IMR-90 (cell line): ENCODE data around the gene ARF5. TPM values are rescaled to one million over a fixed set of nuclear protein-coding genes. Genes with fewer than 3 reads are reported as not detected.

Source experiments
- ATAC-seq: fragments of 200-7000 bp; cut with Tn5 transposase; 2 replicates; pipeline ENCODE4 v1.9.1; 2020; ENCODE audit warnings: low read depth, mild to moderate bottlenecking, moderate library complexity
- BruUV-seq: library from RNA; stranded (reverse); fragments of 400-500 nt; replicated peaks from 2 replicates; lab custom pipeline; 2021; lab: Mats Ljungman, UMichigan
- CTCF ChIA-PET: fragments of 300-600 bp; formaldehyde crosslinking; extraction: SDS; loops from one replicate; lab custom pipeline; 2021; ENCODE audit warnings: antibody characterized with exemption; lab: Yijun Ruan, JAX
- POLR2A ChIA-PET: fragments of 300-600 bp; sonication (Branson Sonifier 250); formaldehyde crosslinking; loops from one replicate; lab custom pipeline; 2022; ENCODE audit warnings: antibody characterized with exemption; ENCODE audit not compliant: unreplicated experiment; lab: Charles Lee
- DNase-seq: peaks from one replicate; pipeline ENCODE4 v3.0.0; 2013
- H2AFZ ChIP-seq: replicated peaks from 2 replicates; pipeline ENCODE3; 2013; ENCODE audit warnings: low read length, mild to moderate bottlenecking; ENCODE audit not compliant: poor library complexity
- H2AK5ac ChIP-seq: 2 replicates; pipeline ENCODE4 v1.6.1; 2013; ENCODE audit warnings: low read depth, low read length, inconsistent platforms
- H2AK9ac ChIP-seq: replicated peaks from 2 replicates; pipeline ENCODE3; 2013; ENCODE audit warnings: mild to moderate bottlenecking, low read depth, low read length, moderate library complexity; ENCODE audit not compliant: poor library complexity
- H2BK120ac ChIP-seq: 2 replicates; pipeline ENCODE4 v1.6.1; 2013; ENCODE audit warnings: low read depth, low read length, inconsistent platforms
- H2BK15ac ChIP-seq: 3 replicates; pipeline ENCODE4 v1.6.1; 2013; ENCODE audit warnings: low read depth, low read length, inconsistent platforms
- H2BK20ac ChIP-seq: 2 replicates; pipeline ENCODE4 v1.6.1; 2013; ENCODE audit warnings: low read depth, mild to moderate bottlenecking, inconsistent platforms, low read length, moderate library complexity
- H2BK5ac ChIP-seq: 2 replicates; pipeline ENCODE4 v1.6.1; 2013; ENCODE audit warnings: mild to moderate bottlenecking, low read depth, low read length, inconsistent platforms; ENCODE audit not compliant: poor library complexity, severe bottlenecking
- H3K14ac ChIP-seq: replicated peaks from 2 replicates; pipeline ENCODE4 v1.6.1; 2013; ENCODE audit warnings: low read depth, low read length, inconsistent platforms
- H3K18ac ChIP-seq: 2 replicates; pipeline ENCODE4 v1.6.1; 2013; ENCODE audit warnings: low read depth, low read length, control low read depth
- H3K23ac ChIP-seq: 2 replicates; pipeline ENCODE4 v1.6.1; 2013; ENCODE audit warnings: low read depth, low read length, inconsistent platforms
- H3K27ac ChIP-seq: 2 replicates; pipeline ENCODE4 v1.5.1; 2013; ENCODE audit warnings: mild to moderate bottlenecking, control low read depth, low read length; ENCODE audit not compliant: insufficient read depth
- H3K27me3 ChIP-seq: 2 replicates; pipeline ENCODE4 v1.6.1; 2013; ENCODE audit warnings: low read length; ENCODE audit not compliant: control insufficient read depth, insufficient read depth
- H3K36me3 ChIP-seq: 2 replicates; pipeline ENCODE4 v1.6.1; 2013; ENCODE audit warnings: low read length, mixed read lengths; ENCODE audit not compliant: control insufficient read depth, insufficient read depth
- H3K4ac ChIP-seq: 2 replicates; pipeline ENCODE4 v1.6.1; 2013; ENCODE audit warnings: low read depth, low read length, inconsistent platforms
- H3K4me1 ChIP-seq: 2 replicates; pipeline ENCODE4 v1.6.1; 2013; ENCODE audit warnings: low read length, mixed read lengths; ENCODE audit not compliant: control insufficient read depth, insufficient read depth
- H3K4me2 ChIP-seq: 2 replicates; pipeline ENCODE4 v1.6.1; 2013; ENCODE audit warnings: low read depth, mild to moderate bottlenecking, control low read depth, low read length, moderate library complexity
- H3K4me3 ChIP-seq: 2 replicates; pipeline ENCODE4 v1.5.1; 2013; ENCODE audit warnings: low read depth, mild to moderate bottlenecking, control low read depth, low read length, moderate library complexity; ENCODE audit not compliant: insufficient read depth
- H3K56ac ChIP-seq: 2 replicates; pipeline ENCODE4 v1.6.1; 2013; ENCODE audit warnings: low read length, inconsistent platforms; ENCODE audit not compliant: insufficient read depth; ENCODE audit errors: extremely low read depth
- H3K79me1 ChIP-seq, 2 experiments: 2 replicates each; pipeline ENCODE4 v1.6.1; 2013; ENCODE audit warnings: low read length in 2 of 2, inconsistent platforms in 1 of 2, low read depth in 1 of 2
- H3K9ac ChIP-seq: 2 replicates; pipeline ENCODE4 v1.6.1; 2013; ENCODE audit warnings: low read depth, low read length, control low read depth
- H3K9me1 ChIP-seq: 2 replicates; pipeline ENCODE4 v1.6.1; 2013; ENCODE audit warnings: low read length, inconsistent platforms; ENCODE audit not compliant: insufficient read depth
- H3K9me3 ChIP-seq: 2 replicates; pipeline ENCODE4 v1.6.1; 2013; ENCODE audit warnings: low read length; ENCODE audit not compliant: control insufficient read depth, insufficient read depth
- H4K20me1 ChIP-seq: 2 replicates; pipeline ENCODE4 v1.6.1; 2013; ENCODE audit warnings: low read length, inconsistent platforms; ENCODE audit not compliant: insufficient read depth
- H4K5ac ChIP-seq: 2 replicates; pipeline ENCODE4 v1.6.1; 2013; ENCODE audit warnings: mild to moderate bottlenecking, low read depth, low read length, control low read depth
- H4K8ac ChIP-seq, 2 experiments: 2 replicates each; pipeline ENCODE4 v1.6.1; 2013; ENCODE audit warnings: low read depth in 2 of 2, low read length in 2 of 2, control low read depth in 1 of 2, inconsistent platforms in 1 of 2
- H4K91ac ChIP-seq: 2 replicates; pipeline ENCODE4 v1.6.1; 2013; ENCODE audit warnings: low read depth, low read length, inconsistent platforms; ENCODE audit not compliant: insufficient read depth
- CEBPB ChIP-seq: IDR thresholded peaks from 2 replicates; pipeline ENCODE4 v1.6.1; 2012; ENCODE audit warnings: low read depth, low read length, improper control_type of control experiment
- FOS ChIP-seq: fragments of 150-350 bp; IDR thresholded peaks from 2 replicates; pipeline ENCODE4 v1.6.1; 2016; ENCODE audit warnings: low read depth, low read length
- MAFK ChIP-seq: IDR thresholded peaks from 2 replicates; pipeline ENCODE4 v1.6.1; 2012; ENCODE audit warnings: low read depth, low read length, improper control_type of control experiment
- MAZ ChIP-seq: IDR thresholded peaks from 2 replicates; pipeline ENCODE4 v1.6.1; 2012; ENCODE audit warnings: low read depth, mild to moderate bottlenecking, low read length, improper control_type of control experiment, moderate library complexity, borderline replicate concordance
- MXI1 ChIP-seq: IDR thresholded peaks from 2 replicates; pipeline ENCODE4 v1.6.1; 2012; ENCODE audit warnings: low read depth, mild to moderate bottlenecking, low read length, moderate library complexity, borderline replicate concordance
- NFE2L2 ChIP-seq: fragments of 150-350 bp; IDR thresholded peaks from 2 replicates; pipeline ENCODE4 v1.6.1; 2016; ENCODE audit warnings: low read depth, mild to moderate bottlenecking, low read length
- POLR2A ChIP-seq: IDR thresholded peaks from 2 replicates; pipeline ENCODE4 v1.6.1; 2012; ENCODE audit warnings: mild to moderate bottlenecking, low read depth, low read length
- RAD21 ChIP-seq: IDR thresholded peaks from 2 replicates; pipeline ENCODE4 v1.6.1; 2012; ENCODE audit warnings: low read length, improper control_type of control experiment
- RCOR1 ChIP-seq: IDR thresholded peaks from 2 replicates; pipeline ENCODE4 v1.6.1; 2012; ENCODE audit warnings: mild to moderate bottlenecking, low read length, improper control_type of control experiment; ENCODE audit not compliant: insufficient replicate concordance
- RFX5 ChIP-seq: IDR thresholded peaks from 2 replicates; pipeline ENCODE4 v1.8.0; 2012; ENCODE audit warnings: low read depth, mild to moderate bottlenecking, low read length, moderate library complexity
- SMC3 ChIP-seq: fragments of 150-350 bp; IDR thresholded peaks from 2 replicates; pipeline ENCODE4 v1.6.1; 2016; ENCODE audit warnings: low read depth, mild to moderate bottlenecking, antibody characterized with exemption, low read length, moderate library complexity
- WGBS, 2 experiments: methylation state at CpG; one replicate each; pipeline versions ENCODE4 v1.1.5 to v1.1.7; 2013; ENCODE audit warnings: missing lambda C conversion rate in 2 of 2; ENCODE audit not compliant: insufficient read length in 1 of 2; ENCODE audit errors: extremely low coverage in 2 of 2; 5-methylcytosine and 5-hydroxymethylcytosine counted together
- dilution Hi-C: fragments of 300-500 bp; cut with HindIII; formaldehyde crosslinking; loops from one replicate; pipeline ENCODE4 v1.14.3; 2018; ENCODE audit warnings: low sequenced_read_pairs; ENCODE audit not compliant: unreplicated experiment
- in situ Hi-C: fragments of 300-500 bp; cut with MboI; formaldehyde crosslinking; loops from 3 replicates; pipeline ENCODE4 v1.14.3; 2019; ENCODE audit warnings: low sequenced_read_pairs, inconsistent platforms, mixed read lengths
- intact Hi-C: fragments of 100-400 bp; cut with micrococcal nuclease; formaldehyde crosslinking; loops from 2 replicates; pipeline ENCODE4 v1.10.0; 2022
- polyA plus RNA-seq, 3 experiments: library from polyadenylated mRNA; depleted of rRNA; stranded (reverse); fragments of >200 nt; gene quantifications; 2 replicates each; pipeline ENCODE4 v1.2.3, GENCODE V29; 2012; ENCODE audit warnings: low replicate concordance in 1 of 3
- total RNA-seq: library from RNA; depleted of rRNA; stranded (reverse); fragments of >200 nt; gene quantifications from 2 replicates; pipeline ENCODE4 v1.2.3, GENCODE V29; 2012
- TF ChIP-seq, protein P1 (sequence below): fragments of 150-350 bp; IDR thresholded peaks from 2 replicates; pipeline ENCODE4 v1.6.1; 2017; ENCODE audit warnings: mild to moderate bottlenecking, antibody characterized with exemption, low read length, low read depth
- TF ChIP-seq, protein P2 (sequence below): conservative IDR thresholded peaks from 2 replicates; pipeline ENCODE4 v1.5.1; 2012; ENCODE audit warnings: mild to moderate bottlenecking, low read depth, low read length, improper control_type of control experiment

ARF5 gene
- total and polyA plus RNA-seq, 2 of the 4 experiments (the other 2 are of a cell fraction): 128 to 274 TPM

- Histone ChIP-seq H2BK15ac (no peak overlapping the region), H3K4ac (no peak overlapping the region), H3K9me1 (no peaks in the 10 kb centered on the region), H2BK20ac (no peak overlapping the region), H3K18ac (no peak overlapping the region), H2AK5ac (no peak overlapping the region), H3K27ac (no peak overlapping the region), H4K5ac (no peak overlapping the region), H2AFZ (no peak overlapping the region), H2AK9ac (no peak overlapping the region), H3K4me2 (no peak overlapping the region), H3K4me3 (no peak overlapping the region), H3K9me3 (no peaks in the 10 kb centered on the region), H3K23ac (no peak overlapping the region), H3K27me3 (no peaks in the 10 kb centered on the region), H3K79me1 (no peaks in the 10 kb centered on the region), H3K14ac (no peak overlapping the region), H4K91ac (no peak overlapping the region), H3K56ac (no peak overlapping the region), H3K36me3 (no peaks in the 10 kb centered on the region), H4K8ac (no peak overlapping the region), H3K9ac (no peak overlapping the region), H2BK5ac (no peak overlapping the region), H3K4me1 (no peaks in the 10 kb centered on the region), H4K20me1 (no peaks in the 10 kb centered on the region), H2BK120ac (no peak overlapping the region)
- in situ Hi-C loops (no loop called here), intact Hi-C loops (no loop called here), dilution Hi-C loops (no loop called here)
- POLR2A ChIA-PET: no interaction called here
- ATAC-seq (no peak), DNase-seq (no peak)
- no TSS peak for BruUV-seq
- CTCF ChIA-PET: no interaction called here
- WGBS, 2 experiments: no CpG with 5 or more reads among the region's 2 CpGs
- TF ChIP-seq POLR2A (no peak), NFE2L2 (no peak), RFX5 (no peak), FOS (no peak), RCOR1 (no peak), MAZ (no peak), CEBPB (no peak), MAFK (no peak), RAD21 (peak; percentile 29; the same call in 1 of the 2 replicates), MXI1 (no peak), SMC3 (no peak)
- TF ChIP-seq, protein P1, sequence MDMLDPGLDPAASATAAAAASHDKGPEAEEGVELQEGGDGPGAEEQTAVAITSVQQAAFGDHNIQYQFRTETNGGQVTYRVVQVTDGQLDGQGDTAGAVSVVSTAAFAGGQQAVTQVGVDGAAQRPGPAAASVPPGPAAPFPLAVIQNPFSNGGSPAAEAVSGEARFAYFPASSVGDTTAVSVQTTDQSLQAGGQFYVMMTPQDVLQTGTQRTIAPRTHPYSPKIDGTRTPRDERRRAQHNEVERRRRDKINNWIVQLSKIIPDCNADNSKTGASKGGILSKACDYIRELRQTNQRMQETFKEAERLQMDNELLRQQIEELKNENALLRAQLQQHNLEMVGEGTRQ: no peak
- TF ChIP-seq, protein P2, sequence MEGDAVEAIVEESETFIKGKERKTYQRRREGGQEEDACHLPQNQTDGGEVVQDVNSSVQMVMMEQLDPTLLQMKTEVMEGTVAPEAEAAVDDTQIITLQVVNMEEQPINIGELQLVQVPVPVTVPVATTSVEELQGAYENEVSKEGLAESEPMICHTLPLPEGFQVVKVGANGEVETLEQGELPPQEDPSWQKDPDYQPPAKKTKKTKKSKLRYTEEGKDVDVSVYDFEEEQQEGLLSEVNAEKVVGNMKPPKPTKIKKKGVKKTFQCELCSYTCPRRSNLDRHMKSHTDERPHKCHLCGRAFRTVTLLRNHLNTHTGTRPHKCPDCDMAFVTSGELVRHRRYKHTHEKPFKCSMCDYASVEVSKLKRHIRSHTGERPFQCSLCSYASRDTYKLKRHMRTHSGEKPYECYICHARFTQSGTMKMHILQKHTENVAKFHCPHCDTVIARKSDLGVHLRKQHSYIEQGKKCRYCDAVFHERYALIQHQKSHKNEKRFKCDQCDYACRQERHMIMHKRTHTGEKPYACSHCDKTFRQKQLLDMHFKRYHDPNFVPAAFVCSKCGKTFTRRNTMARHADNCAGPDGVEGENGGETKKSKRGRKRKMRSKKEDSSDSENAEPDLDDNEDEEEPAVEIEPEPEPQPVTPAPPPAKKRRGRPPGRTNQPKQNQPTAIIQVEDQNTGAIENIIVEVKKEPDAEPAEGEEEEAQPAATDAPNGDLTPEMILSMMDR: 0 out of 2 replicates have a peak, but pooled peaks have one; percentile 23
Measured at GRCh38 chr7:127557803-127558202, 30.4 kb upstream of the ARF5 start.
